Heart right ventricle (tissue), 16 donors: ENCODE data around the gene HOXC10. TPM values are rescaled to one million over a fixed set of nuclear protein-coding genes. Genes with fewer than 3 reads are reported as not detected.

ENCODE experiments used
- ATAC-seq, 8 donors: fragments of 200-7000 bp; cut with Tn5 transposase; one replicate each; pipeline ENCODE4 v1.9.1; 2020; ENCODE audit warnings: mild to moderate bottlenecking in 8 of 8, moderate library complexity in 8 of 8, moderate number of reproducible peaks in 1 of 8
- DNase-seq, 2 donors: peaks; one replicate each; pipeline ENCODE4 v3.0.0-alpha.2; 2020
- H3K27ac ChIP-seq, 10 donors: fragments of 200-600 bp; sonication (generic) in 2 of 10; one replicate each; pipeline versions ENCODE4 v1.5.0 to v1.8.0; 2020 to 2022; ENCODE audit warnings: mild to moderate bottlenecking in 3 of 10
- H3K27me3 ChIP-seq, 7 donors: fragments of 200-600 bp; one replicate each; pipeline ENCODE4 v1.8.0; 2021 to 2022; ENCODE audit warnings: mild to moderate bottlenecking in 2 of 7
- H3K36me3 ChIP-seq, 9 donors: fragments of 200-600 bp; sonication (generic) in 1 of 9; one replicate each; pipeline versions ENCODE4 v1.5.0 to v1.8.0; 2020 to 2022; ENCODE audit warnings: mild to moderate bottlenecking in 2 of 9
- H3K4me1 ChIP-seq, 9 donors: fragments of 200-600 bp; sonication (generic) in 1 of 9; one replicate each; pipeline versions ENCODE4 v1.5.0 to v1.8.0; 2020 to 2022; ENCODE audit warnings: mild to moderate bottlenecking in 4 of 9
- H3K4me3 ChIP-seq, 10 donors: fragments of 200-600 bp; sonication (generic) in 2 of 10; one replicate each; pipeline versions ENCODE4 v1.5.0 to v1.8.0; 2020 to 2022; ENCODE audit warnings: mild to moderate bottlenecking in 7 of 10, moderate library complexity in 2 of 10
- H3K9me3 ChIP-seq, 11 donors: fragments of 200-600 bp in 10 of 11; sonication (generic) in 2 of 11; one replicate each; pipeline versions ENCODE4 v1.5.0 to v1.8.0; 2013 to 2022; ENCODE audit warnings: mild to moderate bottlenecking in 2 of 11, control low read depth in 1 of 11, moderate library complexity in 1 of 11
- CTCF ChIP-seq, 9 donors: fragments of 200-600 bp; sonication (generic) in 2 of 9; IDR thresholded peaks; one replicate each; pipeline versions ENCODE4 v1.5.0 to v1.8.0; 2021 to 2022; ENCODE audit warnings: antibody characterized with exemption in 9 of 9, mild to moderate bottlenecking in 5 of 9, moderate library complexity in 1 of 9
- WGBS, 2 donors: extraction: QIAGEN DNeasy Blood & Tissue Kit; methylation state at CpG; one replicate each; pipeline ENCODE4 v1.1.7; 2013; ENCODE audit warnings: inconsistent platforms in 1 of 2; 5-methylcytosine and 5-hydroxymethylcytosine counted together
- intact Hi-C, 10 donors: fragments of 100-400 bp; cut with DNase I; formaldehyde crosslinking; loops; one replicate each; pipeline versions ENCODE4 v1.11.1 to v1.14.2; 2022
- polyA plus RNA-seq, 2 donors: library from polyadenylated mRNA; stranded (reverse); fragments of 200-250 nt; gene quantifications; one replicate each; pipeline ENCODE4 v1.2.3, GENCODE V29; 2013
- total RNA-seq, 10 donors: library from RNA; stranded (reverse); fragmentation: NEBNext Ultra II Directional in 3 of 10; extraction: Animal tissue kit (Norgen Biotek cat#: 25700) in 3 of 10; gene quantifications; one replicate each; pipeline versions ENCODE4 v1.2.1 to v1.2.4, GENCODE V29; 2021 to 2023
- donor health status: Arrhythmogenic right ventricular cardiomyopathy.
- donor health status: ischemic (EF 13 %, LVEDD 7.1; RV severe dilation, severe dysfunction).
- donor health status: healthy with polysubstance abuse.
- donor health status: DM: no; HTN: yes; CAD: no.
- donor health status: DM: no; HTN: no; CAD: no.
- donor health status: ischemic (EF 25% LVEDD 6.9; RV normal size, moderate dysfunction).
- donor health status: ischemic (EF 25% LVEDD 5.7; RV mildly dilated, moderate dysfunction).
- donor health status: healthy.
- donor health status: DM: yes; HTN: yes; CAD: no.
- donor health status: Ischemic cardiomyopathy.
- donor health status: ischemic (EF 35%, LVEDD 5.7; RV mildly dilated, moderate dysfunction).
- donor health status: nonischemic (EF 11% LVEDD 7.7; RV severe dilation, severe dysfunction).
- donor health status: DM: yes; HTN: yes; CAD: no.
- donor health status: PGD.
- donor health status: ischemic (EF 29% LVEDD 5.4; RV normal size, mild dysfunction).
- donor health status: nonischemic (EF 23%, LVEDD 6.1; RV moderate dilation, normal function).

HOXC10 gene
- total and polyA plus RNA-seq, 12 donors = not detected

DNA sequence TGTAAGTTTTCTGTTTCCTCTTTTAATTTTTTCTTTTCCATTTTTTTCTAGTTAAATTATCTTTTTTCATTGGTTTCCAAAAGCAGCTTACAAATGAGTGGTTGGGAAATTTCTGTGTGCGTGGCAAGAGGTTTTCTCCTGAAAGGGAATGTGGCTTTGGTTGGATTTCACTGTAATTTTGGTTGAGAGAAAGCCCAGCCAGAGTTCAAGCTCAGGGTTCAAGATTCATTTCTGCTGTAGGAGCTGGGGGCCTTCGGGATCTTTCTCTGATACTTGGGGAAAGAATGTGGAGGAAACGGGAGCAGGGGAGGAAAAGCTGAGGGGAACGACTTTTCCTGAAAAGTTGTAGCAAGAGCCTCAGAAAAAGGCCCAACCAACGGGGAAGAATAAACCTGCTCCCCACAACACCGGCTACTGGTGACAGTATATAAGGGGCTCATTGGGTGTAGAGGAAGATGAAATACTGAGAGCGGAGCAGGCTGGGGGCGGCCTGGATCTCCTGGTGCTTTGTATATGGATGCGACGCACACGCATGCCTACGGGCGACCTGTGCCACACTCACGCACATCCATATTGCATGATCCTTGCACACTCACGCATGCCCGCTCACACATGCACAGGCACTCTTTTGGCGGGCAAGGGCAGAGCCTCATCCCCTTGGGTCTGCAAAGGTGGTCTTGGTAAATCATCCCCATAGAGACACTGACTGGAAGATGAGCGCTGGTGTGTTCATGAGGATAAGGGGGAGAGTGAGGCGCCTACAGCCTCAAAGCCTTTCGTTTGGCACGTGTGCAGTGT, 1.9 kb downstream of the HOXC10 start:
- H3K27me3 ChIP-seq = peaks cover 65 to 100% (median 100%) of the 10 kb centered on the region in 7 donors
- 13 to 17% methylated on average over 21 of the region's 21 CpGs for WGBS, 2 donors
- intact Hi-C loops = no loop called here

DNA sequence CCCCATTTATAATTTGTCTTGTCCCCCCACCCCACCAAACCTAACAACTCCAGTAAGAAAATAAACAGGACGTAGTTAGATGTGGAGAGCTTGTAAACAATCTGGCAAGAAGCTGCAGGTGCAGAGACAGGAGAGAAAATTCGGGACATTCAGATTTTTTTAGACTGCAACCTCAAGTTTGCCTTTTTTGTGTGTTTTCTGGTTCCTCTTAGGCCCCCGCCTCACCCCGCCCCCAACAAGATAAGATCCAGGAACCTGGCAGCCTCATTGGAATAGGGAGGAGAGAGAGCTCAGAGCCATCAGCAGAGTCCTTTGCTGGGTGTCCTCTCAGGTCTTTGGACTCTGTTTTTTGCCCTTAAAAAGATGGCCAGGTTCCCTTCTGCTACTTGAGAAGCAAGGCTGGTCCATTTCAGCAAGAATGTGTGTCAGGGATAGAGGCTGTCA, 2.9 kb downstream of the HOXC10 start:
- TF ChIP-seq CTCF (IDR thresholded peaks at IDR 0.05) = no peak
- Histone ChIP-seq H3K4me1 (peaks cover 4 to 34% (median 17%) of the 10 kb centered on the region in 9 donors), H3K27me3 (peaks cover 62 to 100% (median 100%) of the 10 kb centered on the region in 7 donors), H3K36me3 (no peaks in the 10 kb centered on the region), H3K27ac (no peak overlapping the region), H3K4me3 (no peak overlapping the region), H3K9me3 (no peaks in the 10 kb centered on the region)
- intact Hi-C loops = no loop called here
- 6 to 11% methylated on average over 4 of the region's 4 CpGs for WGBS, 2 donors
- ATAC-seq (no peak), DNase-seq (no peak)

More for the DNA sequence above, 1.9 kb downstream of the HOXC10 start:
- H3K36me3 ChIP-seq = no peaks in the 10 kb centered on the region
- no peak for TF ChIP-seq CTCF (IDR thresholded peaks at IDR 0.05)
- DNase-seq (no peak), ATAC-seq (no peak)
- H3K4me3 ChIP-seq = peak overlapping the region in 1 of 10 donors; percentile 3
- no peaks in the 10 kb centered on the region for H3K9me3 ChIP-seq
- peaks cover 4 to 34% (median 17%) of the 10 kb centered on the region in 9 donors for H3K4me1 ChIP-seq
- no peak overlapping the region for H3K27ac ChIP-seq

DNA sequence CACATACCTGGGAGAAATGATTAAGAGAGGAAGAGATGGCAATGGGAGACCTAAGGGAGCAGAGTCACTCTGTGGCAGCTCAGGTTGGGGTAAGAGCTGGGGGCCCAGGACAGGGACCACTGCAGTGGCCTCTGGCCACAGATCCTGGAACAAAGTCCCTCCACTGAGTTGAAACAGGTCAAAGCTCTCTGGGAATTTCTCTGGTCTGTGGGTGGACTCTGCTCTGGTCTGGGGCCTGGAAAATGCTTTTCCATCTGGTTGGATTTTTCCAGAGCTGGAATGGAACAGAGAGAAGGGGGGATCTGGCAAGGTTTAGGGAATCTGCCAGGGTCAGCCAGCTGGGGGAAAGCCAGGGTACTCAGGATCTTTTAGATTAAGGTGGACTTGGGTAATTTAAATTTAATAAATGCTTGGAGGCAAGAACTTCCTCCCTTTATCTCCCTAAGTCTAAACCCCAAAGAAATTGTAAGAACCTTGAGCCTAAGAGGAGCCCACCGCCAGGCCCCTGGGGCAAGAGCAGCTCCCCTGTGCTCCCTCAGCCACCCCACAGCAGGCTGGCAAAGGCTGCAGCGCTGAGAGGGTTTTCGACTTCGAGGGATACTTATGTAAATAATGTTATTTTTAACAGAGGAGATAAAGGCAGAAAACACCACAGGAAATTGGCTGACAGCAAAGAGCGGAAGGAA, 3.7 kb downstream of the HOXC10 start:
- WGBS, 2 donors = 4 to 7% methylated on average over 5 of the region's 5 CpGs
- intact Hi-C loops = no loop called here
- Histone ChIP-seq H3K27ac (no peak overlapping the region), H3K27me3 (peaks cover 63 to 100% (median 100%) of the 10 kb centered on the region in 7 donors), H3K9me3 (no peaks in the 10 kb centered on the region), H3K4me1 (peaks cover 4 to 32% (median 17%) of the 10 kb centered on the region in 9 donors), H3K4me3 (no peak overlapping the region), H3K36me3 (no peaks in the 10 kb centered on the region)
- TF ChIP-seq CTCF (IDR thresholded peaks at IDR 0.05) = no peak
- ATAC-seq = no peak
- no peak for DNase-seq

GRCh38 chr12:53989227-53990113, 4.5 kb downstream of the HOXC10 start:
- Histone ChIP-seq H3K27me3 (peaks cover 71 to 100% (median 100%) of the 10 kb centered on the region in 7 donors), H3K36me3 (no peaks in the 10 kb centered on the region), H3K9me3 (no peaks in the 10 kb centered on the region), H3K4me1 (peaks cover 4 to 32% (median 24%) of the 10 kb centered on the region in 9 donors), H3K4me3 (no peak overlapping the region), H3K27ac (no peak overlapping the region)
- peak in 5 of 9 donors; percentile 15 to 38 (median 28) for TF ChIP-seq CTCF (IDR thresholded peaks at IDR 0.05)
- ATAC-seq (no peak), DNase-seq (no peak)
- intact Hi-C loops = no loop called here
- WGBS, 2 donors = 4 to 5% methylated on average over 28 of the region's 28 CpGs
